ENCODE measurements around the gene RAB40B. TPM values are rescaled to one million over a fixed set of nuclear protein-coding genes. Genes with fewer than 3 reads are reported as not detected.

RAB40B gene
- total RNA-seq, 2 experiments from 2014 or later: 21.4 to 22.1 TPM

DNA sequence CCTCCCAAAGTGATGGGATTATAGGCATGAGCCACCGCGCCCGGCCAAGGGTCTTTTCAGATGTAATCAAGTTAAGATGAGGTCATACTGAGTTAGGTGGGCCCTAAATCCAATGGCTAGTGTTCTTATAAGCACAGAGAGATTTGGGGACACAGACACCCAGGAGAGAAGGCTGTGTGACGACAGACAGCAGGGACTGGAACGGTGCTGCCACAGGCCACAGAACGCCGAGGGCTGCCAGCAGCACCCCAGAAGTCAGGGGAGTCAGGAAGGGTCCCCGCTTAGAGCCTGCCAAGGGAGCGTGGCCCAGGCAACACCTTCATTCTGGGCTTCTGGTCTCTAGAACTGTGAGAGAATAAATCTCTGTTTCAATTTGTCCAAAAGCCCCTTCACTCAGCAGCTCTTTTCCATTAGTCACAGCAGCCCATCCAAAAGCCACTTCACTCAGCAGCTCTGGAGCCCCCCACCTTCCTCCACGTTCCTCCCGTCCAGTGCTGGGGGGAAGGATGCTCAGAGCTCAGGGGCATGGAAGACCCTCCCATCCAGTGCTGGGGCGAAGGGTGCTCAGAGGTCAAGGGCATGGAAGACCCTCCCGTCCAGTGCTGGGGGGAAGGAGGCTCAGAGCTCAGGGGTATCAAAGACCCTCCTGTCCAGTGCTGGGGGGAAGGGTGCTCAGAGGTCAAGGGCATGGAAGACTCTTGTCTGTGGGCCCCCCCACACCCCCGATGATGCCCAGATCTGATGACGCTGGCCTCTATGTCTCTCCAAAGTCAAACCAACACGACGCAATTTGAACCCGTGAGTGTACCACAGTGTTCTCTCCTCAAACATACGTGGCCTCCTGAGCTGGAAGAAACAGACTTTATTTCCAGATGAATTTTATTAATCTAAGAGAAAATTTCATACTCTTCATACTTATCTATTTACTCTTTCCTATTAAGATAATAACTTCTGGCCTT lies 11.9 kb downstream of the RAB40B start:
- H3K4me1 ChIP-seq (ENCODE audit: insufficient read depth, low read length, poor library complexity, severe bottlenecking): peaks cover 4% of the 10 kb centered on the region
- peaks cover 11% of the 10 kb centered on the region for H3K9me3 ChIP-seq (ENCODE audit: low read length)
- no peaks in the 10 kb centered on the region for H3K9me2 ChIP-seq (ENCODE audit: insufficient read depth, low read length)
- CTCF ChIA-PET (ENCODE audit: unreplicated experiment): no interaction called here
- no TSS peak for BruUV-seq (replicated peaks)
- no peaks in the 10 kb centered on the region for H4K20me1 ChIP-seq (ENCODE audit: insufficient read depth, low read length)
- no peak overlapping the region for H2AFZ ChIP-seq (ENCODE audit: low read length)
- intact Hi-C loops (cut with micrococcal nuclease; ENCODE audit: unreplicated experiment): no loop called here
- no peaks in the 10 kb centered on the region; the same call in 1 of the 2 replicates for H3K36me3 ChIP-seq (ENCODE audit: insufficient read depth, low read length)
- no peak overlapping the region for H3K4me2 ChIP-seq (ENCODE audit: low read length)
- no peaks in the 10 kb centered on the region for H3K79me2 ChIP-seq (ENCODE audit: insufficient read depth, low read depth, low read length)
- no peak overlapping the region for H3K4me3 ChIP-seq (ENCODE audit: low read depth, low read length, poor library complexity, severe bottlenecking)
- TF ChIP-seq, protein P1, sequence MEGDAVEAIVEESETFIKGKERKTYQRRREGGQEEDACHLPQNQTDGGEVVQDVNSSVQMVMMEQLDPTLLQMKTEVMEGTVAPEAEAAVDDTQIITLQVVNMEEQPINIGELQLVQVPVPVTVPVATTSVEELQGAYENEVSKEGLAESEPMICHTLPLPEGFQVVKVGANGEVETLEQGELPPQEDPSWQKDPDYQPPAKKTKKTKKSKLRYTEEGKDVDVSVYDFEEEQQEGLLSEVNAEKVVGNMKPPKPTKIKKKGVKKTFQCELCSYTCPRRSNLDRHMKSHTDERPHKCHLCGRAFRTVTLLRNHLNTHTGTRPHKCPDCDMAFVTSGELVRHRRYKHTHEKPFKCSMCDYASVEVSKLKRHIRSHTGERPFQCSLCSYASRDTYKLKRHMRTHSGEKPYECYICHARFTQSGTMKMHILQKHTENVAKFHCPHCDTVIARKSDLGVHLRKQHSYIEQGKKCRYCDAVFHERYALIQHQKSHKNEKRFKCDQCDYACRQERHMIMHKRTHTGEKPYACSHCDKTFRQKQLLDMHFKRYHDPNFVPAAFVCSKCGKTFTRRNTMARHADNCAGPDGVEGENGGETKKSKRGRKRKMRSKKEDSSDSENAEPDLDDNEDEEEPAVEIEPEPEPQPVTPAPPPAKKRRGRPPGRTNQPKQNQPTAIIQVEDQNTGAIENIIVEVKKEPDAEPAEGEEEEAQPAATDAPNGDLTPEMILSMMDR (conservative IDR thresholded peaks at IDR 0.05; ENCODE audit: low read length): no peak
- TF ChIP-seq EZH2phosphoT487 (IDR thresholded peaks at IDR 0.05; ENCODE audit: borderline replicate concordance, low read depth, low read length): no peak
- H3K27ac ChIP-seq (ENCODE audit: low read depth, low read length, poor library complexity, severe bottlenecking): no peak overlapping the region
- no peak for DNase-seq (ENCODE audit: low spot score)
- POLR2A ChIA-PET: interaction anchor here (1.3 to 2.2 kb wide), 2 partner anchors 8 to 10 kb away, joined by 4 to 7 read pairs; no protein-coding TSS in a partner anchor

DNA sequence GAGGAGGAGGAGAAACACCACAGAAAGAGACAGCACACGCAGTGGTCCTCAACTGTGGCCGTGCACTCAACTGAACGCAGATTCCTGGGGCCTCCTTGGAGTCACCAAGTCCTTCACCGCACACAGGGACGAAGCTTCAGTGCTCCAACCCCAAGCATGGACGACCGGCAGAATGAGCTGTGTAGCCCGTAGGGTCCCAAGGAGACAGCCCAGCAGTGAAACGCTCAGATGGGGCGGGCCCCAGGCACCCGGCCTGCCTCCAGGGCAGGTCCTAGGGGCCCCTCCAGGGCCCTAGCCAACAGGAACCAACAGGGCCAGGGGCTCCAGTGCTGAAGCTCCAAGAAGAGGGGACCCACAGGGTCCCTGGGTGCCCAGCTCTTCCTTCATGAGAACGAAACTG lies 13.2 kb downstream of the RAB40B start:
- peaks cover 4% of the 10 kb centered on the region; the same call in 1 of the 2 replicates for H3K36me3 ChIP-seq (ENCODE audit: insufficient read depth, low read length)
- H4K20me1 ChIP-seq (ENCODE audit: insufficient read depth, low read length): no peaks in the 10 kb centered on the region
- ChIA-PET POLR2A (no interaction called here), CTCF (ENCODE audit: unreplicated experiment) (no interaction called here)
- intact Hi-C loops (cut with micrococcal nuclease; ENCODE audit: unreplicated experiment): no loop called here
- no peak overlapping the region for H3K4me3 ChIP-seq (ENCODE audit: low read depth, low read length, poor library complexity, severe bottlenecking)
- no peak overlapping the region for H2AFZ ChIP-seq (ENCODE audit: low read length)
- H3K9me3 ChIP-seq (ENCODE audit: low read length): peaks cover 19% of the 10 kb centered on the region
- TF ChIP-seq, protein P1 (conservative IDR thresholded peaks at IDR 0.05; ENCODE audit: low read length): no peak
- no peak for TF ChIP-seq EZH2phosphoT487 (IDR thresholded peaks at IDR 0.05; ENCODE audit: borderline replicate concordance, low read depth, low read length)
- no peak overlapping the region for H3K4me2 ChIP-seq (ENCODE audit: low read length)
- no peak overlapping the region for H3K27ac ChIP-seq (ENCODE audit: low read depth, low read length, poor library complexity, severe bottlenecking)
- H3K9me2 ChIP-seq (ENCODE audit: insufficient read depth, low read length): no peaks in the 10 kb centered on the region
- no peaks in the 10 kb centered on the region for H3K79me2 ChIP-seq (ENCODE audit: insufficient read depth, low read depth, low read length)
- DNase-seq (ENCODE audit: low spot score): no peak
- H3K4me1 ChIP-seq (ENCODE audit: insufficient read depth, low read length, poor library complexity, severe bottlenecking): peaks cover under 1% of the 10 kb centered on the region
- BruUV-seq (replicated peaks): no TSS peak

Data from OCI-LY7 (cell line).